Adrenal gland (tissue), 12 donors: ENCODE data around the gene CD180. TPM values are rescaled to one million over a fixed set of nuclear protein-coding genes. Genes with fewer than 3 reads are reported as not detected.

Experiments
- DNase-seq, 7 donors: peaks; one replicate each; pipeline ENCODE4 v3.0.0-alpha.2; 2019 to 2020
- H3K27ac ChIP-seq, 5 donors: fragments of 200-600 bp; sonication (generic) in 4 of 5; 1 replicate in 3 of 5; 2 replicates in 2 of 5; pipeline versions ENCODE4 v1.5.1 to v1.8.0; 2016 to 2020; ENCODE audit warnings: mild to moderate bottlenecking in 1 of 5
- H3K27me3 ChIP-seq: fragments of 200-600 bp; 2 replicates; pipeline ENCODE4 v1.8.0; 2021
- H3K36me3 ChIP-seq, 2 donors: fragments of 200-600 bp; replicated peaks in 1 of 2; 1 replicate in 1 of 2; 2 replicates in 1 of 2; pipeline versions ENCODE4 v1.5.1 to v1.8.0; 2018 to 2022
- H3K4me1 ChIP-seq, 2 donors: fragments of 200-600 bp; replicated peaks in 1 of 2; 1 replicate in 1 of 2; 2 replicates in 1 of 2; pipeline versions ENCODE4 v1.5.1 to v1.8.0; 2018 to 2021
- H3K4me3 ChIP-seq, 4 donors: fragments of 200-600 bp; sonication (generic) in 3 of 4; one replicate each; pipeline ENCODE4 v1.5.1; 2016 to 2018
- H3K9me3 ChIP-seq, 3 donors: fragments of 200-600 bp; sonication (generic) in 1 of 3; replicated peaks in 1 of 3; 1 replicate in 2 of 3; 2 replicates in 1 of 3; pipeline versions ENCODE4 v1.5.1 to v1.8.0; 2016 to 2021
- CTCF ChIP-seq, 6 experiments: fragments of 450-650 bp in 4 of 6; fragments of 200-600 bp in 2 of 6; sonication (generic) in 1 of 6; IDR thresholded peaks; 1 replicate in 5 of 6; 2 replicates in 1 of 6; pipeline versions ENCODE4 v1.5.1 to v1.8.0; 2016 to 2021; ENCODE audit warnings: antibody characterized with exemption in 6 of 6, mild to moderate bottlenecking in 2 of 6, moderate library complexity in 1 of 6
- POLR2A ChIP-seq, 2 donors: fragments of 450-650 bp; IDR thresholded peaks; one replicate each; pipeline ENCODE4 v1.6.1; 2017; ENCODE audit warnings: antibody characterized with exemption in 2 of 2, mild to moderate bottlenecking in 2 of 2, moderate library complexity in 1 of 2
- WGBS, 4 donors: extraction: QIAGEN DNeasy Blood & Tissue Kit in 2 of 4; methylation state at CpG; one replicate each; pipeline versions ENCODE4 v1.1.5 to v1.1.7; 2013 to 2017; 5-methylcytosine and 5-hydroxymethylcytosine counted together
- intact Hi-C, 2 donors: fragments of 100-400 bp; cut with DNase I; formaldehyde crosslinking; loops; one replicate each; pipeline versions ENCODE4 v1.14.1 to v1.15.0; 2022 to 2023
- polyA plus RNA-seq, 3 donors: library from polyadenylated mRNA; stranded (reverse); fragments of 200-250 nt in 2 of 3; fragments of 350-450 nt in 1 of 3; fragmentation: Illumina TruSeq in 1 of 3; extraction: RNeasy Lipid Tissue Mini Kit (QIAGEN cat#74804) in 1 of 3; gene quantifications; one replicate each; pipeline ENCODE4 v1.2.3, GENCODE V29; 2013 to 2014
- total RNA-seq, 9 donors: library from RNA; depleted of rRNA in 4 of 9; stranded (reverse); fragments of >200 nt in 4 of 9; fragments of 120-200 nt in 1 of 9; fragmentation: NEBNext Ultra II Directional in 1 of 9; extraction: Animal tissue kit (Norgen Biotek cat#: 25700) in 1 of 9; gene quantifications; one replicate each; pipeline versions ENCODE4 v1.1.0 to v1.2.4, GENCODE V29; 2013 to 2023
- donor health status: healthy with polysubstance abuse.
- donor health status: Bipolar disorder and iron deficiency.
- donor health status: DM: yes; HTN: yes; CAD: no.
- donor health status: DM: no; HTN: no; CAD: no.
- donor health status: DM: no; HTN: no; CAD: no.
- donor health status: DM: yes; HTN: yes; CAD: no.

Gene CD180
- total and polyA plus RNA-seq, 12 donors, result 0.37 to 3.6 (median 1.6) TPM

DNA sequence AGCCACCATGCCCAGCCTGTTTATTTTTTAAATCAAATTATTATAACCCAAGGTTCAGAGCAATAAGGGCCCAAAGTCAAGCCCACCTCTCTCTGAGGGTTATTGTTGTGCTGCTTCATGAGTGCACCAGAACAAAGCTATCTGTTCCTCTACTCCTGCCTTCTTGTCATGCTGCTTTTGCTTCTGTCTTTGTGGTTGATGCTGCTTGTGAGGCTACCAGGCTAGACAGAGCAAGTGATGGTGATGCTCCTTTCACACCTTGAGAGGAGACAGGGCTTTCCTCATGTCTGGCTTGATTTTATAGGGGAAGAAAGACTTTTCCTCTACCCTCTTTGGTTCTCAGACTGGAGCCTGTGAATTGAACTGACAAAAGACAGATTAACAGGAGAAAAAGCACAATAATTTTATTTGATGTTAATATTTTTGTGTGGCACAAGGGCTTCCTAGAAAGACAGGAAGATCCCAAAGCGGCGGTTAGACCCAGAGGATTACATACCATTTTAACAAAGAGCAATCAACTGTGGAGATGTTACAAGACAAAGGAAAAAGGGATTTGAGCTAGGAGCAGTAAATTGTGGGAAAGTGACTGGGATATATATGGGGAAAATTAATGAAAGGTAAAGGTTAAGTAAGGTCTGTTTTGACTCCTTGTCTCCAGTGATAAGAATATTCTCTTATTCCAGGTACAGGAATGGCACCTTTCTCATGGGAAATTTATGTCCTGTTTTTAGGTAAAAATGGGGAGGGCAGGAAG is 4.4 kb upstream of the CD180 start:
- Histone ChIP-seq H3K36me3 (no peaks in the 10 kb centered on the region), H3K9me3 (no peaks in the 10 kb centered on the region), H3K27me3 (no peaks in the 10 kb centered on the region), H3K4me3 (no peak overlapping the region), H3K4me1 (peaks cover 0 to 4% of the 10 kb centered on the region in 2 donors), H3K27ac (no peak overlapping the region)
- TF ChIP-seq CTCF (IDR thresholded peaks at IDR 0.05) (no peak), POLR2A (IDR thresholded peaks at IDR 0.05) (no peak)
- 95 to 98% (median 97%) methylated on average over 2 of the region's 2 CpGs for WGBS, 4 donors
- intact Hi-C loops, result loop anchor here in 1 of 2 donors (10.0 kb wide), 1 partner anchor 386 kb away; no protein-coding TSS in a partner anchor
- DNase-seq, result no peak

DNA sequence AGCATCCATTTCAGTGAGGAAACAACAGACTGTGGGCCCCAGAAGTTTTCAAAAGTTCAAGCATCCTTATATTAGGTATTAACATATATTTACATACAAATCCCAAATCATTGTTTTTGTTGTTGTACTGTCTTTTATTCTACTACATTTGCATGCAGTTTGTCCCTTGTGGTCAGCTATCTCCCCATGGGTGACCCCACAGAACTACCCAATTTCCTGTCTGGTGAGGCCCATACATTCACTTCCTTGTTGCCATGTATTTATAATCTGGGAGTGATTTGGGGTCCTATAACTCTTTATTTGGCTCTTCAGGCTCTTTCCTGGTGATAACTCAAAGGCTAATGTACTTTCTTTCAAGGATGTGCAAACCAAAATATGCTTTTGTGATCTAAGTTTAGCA is 3.3 kb upstream of the CD180 start:
- Histone ChIP-seq H3K27me3 (no peaks in the 10 kb centered on the region), H3K4me3 (no peak overlapping the region), H3K9me3 (no peaks in the 10 kb centered on the region), H3K27ac (no peak overlapping the region), H3K4me1 (peaks cover 0 to 4% of the 10 kb centered on the region in 2 donors), H3K36me3 (no peaks in the 10 kb centered on the region)
- no peak for TF ChIP-seq CTCF (IDR thresholded peaks at IDR 0.05)
- TF ChIP-seq POLR2A (IDR thresholded peaks at IDR 0.05), result no peak
- intact Hi-C loops, result loop anchor here in 1 of 2 donors (10.0 kb wide), 1 partner anchor 385 kb away; no protein-coding TSS in a partner anchor
- DNase-seq, result no peak

DNA sequence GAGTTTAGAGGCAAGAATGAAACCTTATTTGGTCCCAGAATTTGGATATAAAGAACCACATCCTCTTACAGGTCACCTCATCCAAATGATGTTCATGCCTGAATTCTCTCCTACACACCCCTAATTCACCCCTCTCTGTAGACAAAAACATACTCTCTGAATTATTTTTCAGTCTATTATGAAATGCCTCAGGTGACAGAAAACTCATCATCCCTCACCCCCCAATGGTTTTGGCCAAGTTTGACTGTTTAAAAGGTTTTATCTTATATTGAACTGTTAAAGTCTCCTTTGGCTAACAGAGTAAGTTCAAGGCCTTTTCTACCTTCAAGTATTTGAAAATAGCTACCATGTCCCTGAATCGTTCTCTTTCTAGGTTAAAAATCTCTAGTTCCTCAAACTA is 2.3 kb upstream of the CD180 start:
- WGBS, 4 donors, result 30 to 57% (median 33%) methylated on average over 1 of the region's 1 CpG
- Histone ChIP-seq H3K27ac (no peak overlapping the region), H3K4me3 (no peak overlapping the region), H3K27me3 (no peaks in the 10 kb centered on the region), H3K4me1 (peaks cover 0 to 5% of the 10 kb centered on the region in 2 donors), H3K36me3 (no peaks in the 10 kb centered on the region), H3K9me3 (no peaks in the 10 kb centered on the region)
- no peak for DNase-seq
- intact Hi-C loops, result no loop called here
- no peak for TF ChIP-seq POLR2A (IDR thresholded peaks at IDR 0.05)
- no peak for TF ChIP-seq CTCF (IDR thresholded peaks at IDR 0.05)

GRCh38 chr5:67197536-67197935 is 937 bp upstream of the CD180 start:
- WGBS, 4 donors, result 88 to 93% (median 90%) methylated on average over 1 of the region's 1 CpG
- H3K4me1 ChIP-seq, result peaks cover 5 to 15% of the 10 kb centered on the region in 2 donors
- no peak overlapping the region for H3K4me3 ChIP-seq
- intact Hi-C loops, result no loop called here
- H3K27ac ChIP-seq, result no peak overlapping the region
- TF ChIP-seq CTCF (IDR thresholded peaks at IDR 0.05), result no peak
- no peak for TF ChIP-seq POLR2A (IDR thresholded peaks at IDR 0.05)
- no peaks in the 10 kb centered on the region for H3K9me3 ChIP-seq
- H3K27me3 ChIP-seq, result no peaks in the 10 kb centered on the region
- no peaks in the 10 kb centered on the region for H3K36me3 ChIP-seq
- DNase-seq, result no peak
